CD1c-positive myeloid dendritic cell (primary cell): ENCODE data around the gene TMSB4X.

Source experiments
- DNase-seq: peaks from one replicate; pipeline ENCODE4 v3.0.0-alpha.2; 2016; ENCODE audit errors: extremely low spot score

TMSB4X gene

DNA sequence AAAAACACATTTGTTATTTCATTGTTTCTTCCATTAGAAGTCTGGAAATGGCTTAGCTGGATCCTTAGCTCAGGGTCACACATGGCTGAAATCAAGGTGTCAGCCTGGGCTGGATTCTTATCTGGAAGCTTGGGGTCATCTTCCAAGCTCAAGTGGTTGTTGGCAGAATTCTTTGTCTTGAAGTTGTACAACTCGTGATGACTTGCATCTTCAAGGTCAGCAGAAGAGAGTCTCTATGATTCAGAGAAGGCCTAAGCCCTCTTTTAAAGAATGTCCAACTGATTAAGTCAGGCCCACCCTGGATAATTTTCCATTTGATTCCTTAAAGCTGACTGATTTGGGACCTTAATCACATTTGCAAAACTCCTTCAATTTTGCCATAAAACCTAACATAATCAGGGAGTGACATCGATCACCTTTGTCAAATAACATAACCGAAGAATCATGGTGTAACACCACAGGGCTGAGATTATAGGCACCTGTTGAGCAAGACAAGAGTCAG lies 22.1 kb downstream of the TMSB4X start:
- DNase-seq, result no peak

GRCh38 chrX:12997906-12998687 lies 23.2 kb downstream of the TMSB4X start:
- DNase-seq, result no peak

GRCh38 chrX:12999422-12999821 lies 24.5 kb downstream of the TMSB4X start:
- DNase-seq, result peak; percentile 44

GRCh38 chrX:13000301-13000811 lies 25.4 kb downstream of the TMSB4X start:
- DNase-seq, result peak; percentile 77

DNA sequence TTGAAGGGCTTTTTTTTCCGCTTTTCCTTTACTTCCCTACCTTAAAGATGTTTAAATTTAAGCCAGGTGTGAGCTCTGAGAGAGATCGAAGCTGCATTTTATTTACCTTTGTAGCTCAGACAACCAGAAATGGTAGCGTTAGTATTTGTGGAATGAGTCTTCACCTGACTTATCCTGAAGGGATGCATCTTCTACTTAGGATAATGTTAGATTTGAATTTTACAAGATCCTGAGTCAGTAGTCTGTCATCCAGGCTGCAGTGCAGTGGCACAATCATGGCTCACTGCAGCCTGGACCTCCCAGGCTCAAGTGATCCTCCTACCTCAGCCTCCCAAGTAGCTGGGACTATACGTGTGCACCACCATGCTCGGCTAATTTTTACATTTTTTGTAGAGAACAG lies 26.2 kb downstream of the TMSB4X start:
- DNase-seq, result no peak

DNA sequence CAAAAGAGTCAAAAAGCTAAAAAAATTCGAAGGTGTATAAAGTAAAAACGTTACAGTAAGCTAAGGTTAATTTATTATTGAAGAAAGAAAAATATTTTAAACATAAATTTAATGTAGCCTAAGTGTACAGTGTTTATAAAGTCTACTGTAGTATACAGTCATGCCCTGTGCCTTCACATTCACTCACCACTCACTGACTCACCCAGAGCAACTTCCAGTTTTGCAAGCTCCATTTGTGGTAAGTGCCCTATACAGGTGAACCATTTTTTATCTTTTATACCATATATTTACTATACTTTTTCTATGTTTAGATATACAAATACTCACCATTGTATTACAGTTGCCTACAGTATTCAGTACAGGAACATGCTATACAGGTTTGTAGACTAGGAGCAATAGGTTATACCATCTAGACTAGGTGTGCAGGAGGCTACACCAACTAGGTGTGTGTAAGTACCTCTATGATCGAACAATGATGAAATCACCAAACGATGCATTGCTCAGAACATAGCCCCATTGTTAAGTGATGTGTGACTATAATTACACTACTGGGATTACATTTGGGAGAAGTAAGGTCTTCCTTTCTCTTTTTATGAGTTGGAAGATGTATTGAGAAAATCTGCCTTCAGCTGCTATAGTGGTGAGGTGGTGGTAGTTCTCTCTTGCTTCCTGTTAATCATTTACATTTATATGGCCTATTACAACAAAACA lies 27.2 kb downstream of the TMSB4X start:
- peak; percentile 40 for DNase-seq

DNA sequence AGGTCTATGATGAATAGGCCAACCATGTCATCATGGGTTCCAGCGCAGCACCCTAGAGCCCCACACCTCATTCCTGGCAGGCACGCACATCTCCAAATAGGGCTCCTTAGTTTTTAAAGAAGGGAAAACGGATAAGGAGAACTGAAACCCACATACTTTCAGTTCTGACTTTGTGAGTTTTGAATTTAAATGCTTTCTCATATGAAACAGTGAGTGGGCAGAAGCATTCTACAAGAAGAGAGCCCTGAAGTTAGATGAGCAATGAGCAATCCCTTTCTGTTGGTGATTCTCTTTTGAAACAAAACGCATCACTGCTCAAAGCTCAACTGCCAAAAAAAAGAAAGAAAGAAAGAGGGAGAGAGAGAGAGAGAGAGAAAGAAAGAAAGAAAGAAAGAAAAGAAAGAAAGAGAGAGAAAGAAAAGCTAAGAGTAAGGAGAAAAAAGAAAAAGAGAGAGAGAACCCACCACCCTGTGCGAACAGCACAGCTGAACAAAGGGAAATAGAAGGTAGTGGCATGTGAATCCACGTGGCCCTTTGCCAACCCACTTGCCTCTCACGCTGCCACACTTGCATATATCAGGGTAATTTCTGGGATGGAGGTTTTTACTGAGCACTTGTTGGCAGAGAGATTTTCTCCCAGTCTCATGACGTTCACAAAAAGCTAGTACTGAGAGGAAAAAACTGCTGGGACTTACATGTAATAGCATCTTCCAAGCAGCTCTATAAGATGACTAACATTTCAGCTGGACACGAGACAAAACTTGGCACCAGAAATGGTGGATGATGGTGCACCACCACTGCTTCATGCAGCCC lies 31.0 kb downstream of the TMSB4X start:
- DNase-seq, result peak; percentile 85

- no peak for DNase-seq
Observed at GRCh38 chrX:13007519-13008188, 32.7 kb downstream of the TMSB4X start.

GRCh38 chrX:13008189-13008533 lies 33.3 kb downstream of the TMSB4X start:
- DNase-seq, result no peak

GRCh38 chrX:13008851-13009250 lies 33.9 kb downstream of the TMSB4X start:
- DNase-seq, result no peak

DNA sequence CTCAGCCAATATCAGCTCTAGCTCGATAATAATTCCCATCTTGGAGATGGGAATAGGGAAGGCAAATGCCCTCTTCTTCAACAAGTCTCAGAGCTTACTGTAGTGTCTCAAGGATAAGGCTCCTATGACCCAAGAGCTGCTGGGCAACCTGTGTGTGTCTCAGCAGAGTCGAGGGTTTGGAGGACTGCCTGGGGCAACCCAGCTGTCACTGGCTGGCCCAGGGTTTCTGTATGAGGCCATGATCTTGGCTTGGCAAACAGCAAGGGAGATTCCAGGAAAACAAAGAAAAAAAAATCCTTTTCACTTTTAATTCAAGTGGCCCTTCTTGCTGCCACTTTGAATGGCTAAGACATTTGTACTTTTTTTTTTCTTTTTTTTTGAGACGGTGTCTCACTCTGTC lies 34.4 kb downstream of the TMSB4X start:
- no peak for DNase-seq

GRCh38 chrX:13009844-13010243 lies 34.9 kb downstream of the TMSB4X start:
- DNase-seq, result no peak

- no peak for DNase-seq
Observed at GRCh38 chrX:13010546-13010945, 35.6 kb downstream of the TMSB4X start.

GRCh38 chrX:13013363-13014110 lies 38.6 kb downstream of the TMSB4X start:
- DNase-seq, result peak; percentile 84

DNA sequence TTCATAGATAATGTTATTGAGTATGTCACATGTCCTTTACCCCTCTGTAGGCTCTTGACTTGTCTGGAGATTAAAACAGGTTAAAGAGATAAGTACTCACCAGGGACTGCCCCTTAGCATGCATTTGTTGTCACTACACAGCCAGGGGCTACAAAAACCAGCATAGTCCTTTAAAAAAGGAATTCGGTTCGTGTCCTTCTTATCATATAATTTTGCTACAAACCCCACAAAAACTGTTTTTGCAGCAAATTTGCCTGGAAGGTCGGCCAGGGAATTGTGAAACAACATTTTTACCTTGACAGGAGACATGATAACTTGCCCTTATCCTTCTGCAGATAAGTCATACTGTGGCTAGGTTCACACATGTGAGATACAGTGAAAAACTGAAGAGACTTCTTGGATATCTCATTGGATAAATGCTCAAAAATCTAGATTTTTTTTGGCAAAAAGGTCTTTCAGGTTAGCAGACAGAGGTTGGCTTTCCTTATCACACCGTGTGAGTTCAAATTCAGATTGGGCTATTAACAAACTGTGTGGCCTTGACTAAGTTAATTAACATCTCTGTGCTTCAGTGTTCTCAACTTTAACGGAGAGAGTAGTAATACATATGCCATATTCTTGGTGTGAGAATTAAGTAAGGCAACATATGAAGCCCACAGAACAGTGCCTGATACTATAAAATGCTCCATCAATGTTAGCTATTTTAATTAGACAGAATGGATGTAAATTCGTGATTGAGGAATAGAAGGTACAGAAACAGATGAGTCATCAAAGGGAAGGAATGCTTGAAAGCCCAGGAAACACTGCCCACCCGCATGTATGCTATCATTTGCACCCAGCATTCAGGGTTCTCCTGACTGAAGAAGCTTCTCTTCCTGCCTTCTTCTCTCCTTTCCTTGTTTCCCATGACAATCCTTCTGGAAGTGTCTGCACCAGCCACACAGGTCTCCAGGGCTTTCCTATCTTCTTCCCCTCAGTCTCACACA lies 39.5 kb downstream of the TMSB4X start:
- DNase-seq, result no peak

DNA sequence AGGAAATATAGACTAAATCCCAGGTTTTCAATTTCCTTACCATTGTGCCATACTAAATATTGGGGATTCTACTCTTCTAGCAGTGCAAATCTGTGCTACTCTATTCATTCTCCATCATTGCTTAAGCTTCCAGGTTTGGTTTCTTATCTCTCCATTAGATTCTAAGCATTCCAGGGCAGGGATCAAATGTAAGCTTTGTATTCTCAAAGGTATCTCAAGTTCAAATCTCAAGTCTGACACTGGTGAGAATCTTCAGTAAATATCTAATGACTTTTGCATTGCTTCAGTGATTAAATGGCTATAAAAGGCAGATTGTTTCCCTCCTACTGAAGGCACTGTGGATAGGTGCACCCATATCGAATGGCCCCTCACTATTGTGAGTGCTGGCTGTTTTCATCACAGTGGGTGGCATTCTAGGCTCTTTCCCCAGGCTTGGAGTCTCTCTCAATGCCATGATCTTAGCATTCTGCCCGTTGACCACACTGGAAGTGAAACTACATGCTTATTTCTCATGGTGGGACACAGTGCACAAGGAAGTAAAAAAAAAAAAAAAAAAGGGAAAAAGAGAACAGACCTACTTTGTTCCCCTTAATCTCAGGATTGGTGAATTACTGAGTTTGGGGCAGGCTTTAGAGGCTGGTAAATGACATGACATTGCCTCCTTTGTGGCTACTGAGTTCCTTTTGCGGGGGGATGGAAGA lies 40.8 kb downstream of the TMSB4X start:
- DNase-seq, result peak; percentile 72

GRCh38 chrX:13016731-13017130 lies 41.8 kb downstream of the TMSB4X start:
- peak; percentile 30 for DNase-seq

DNA sequence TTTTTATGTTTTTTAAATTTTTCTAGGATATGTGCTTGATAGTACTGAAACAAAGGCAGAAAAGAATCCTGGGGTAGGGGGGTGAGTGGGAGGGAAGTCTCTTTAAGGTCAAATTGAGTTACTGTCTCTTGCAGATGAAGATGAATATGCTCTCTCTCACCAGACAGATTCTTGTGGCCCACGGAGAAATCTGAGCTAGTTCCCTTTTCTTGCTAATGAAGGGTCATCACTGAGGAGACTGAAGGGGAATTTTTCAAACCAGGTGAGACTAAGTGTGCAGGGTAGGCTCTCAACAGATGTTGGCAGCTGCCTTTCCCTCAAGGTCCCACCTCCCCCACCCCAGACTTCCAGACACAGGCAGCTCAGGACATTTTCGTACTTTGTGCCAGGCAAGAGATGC lies 48.0 kb downstream of the TMSB4X start:
- DNase-seq, result peak; percentile 29

- no peak for DNase-seq
Observed at GRCh38 chrX:13023567-13023966, 48.7 kb downstream of the TMSB4X start.
